Activated CD4-positive, alpha-beta T cell treated with anti-CD3 and anti-CD28 coated beads, Interleukin-10, Interleukin-2, amounts not matched to agents 100 ng/mL and 50 ng/mL, durations not matched to agents 16 hours and 8 hours (primary cell): ENCODE measurements around the gene MAGEA2.
"Not testable (repeated sequence)": the region's sequence is repeated elsewhere in the genome, so short reads cannot be mapped to it uniquely, and the experiment has no call there.

Experiments
- DNase-seq: peaks from one replicate; pipeline ENCODE4 v3.0.0-alpha.2; 2020

Gene MAGEA2

GRCh38 chrX:152706500-152706899, 47.1 kb downstream of the MAGEA2 start:
- not testable (repeated sequence) for DNase-seq

DNA sequence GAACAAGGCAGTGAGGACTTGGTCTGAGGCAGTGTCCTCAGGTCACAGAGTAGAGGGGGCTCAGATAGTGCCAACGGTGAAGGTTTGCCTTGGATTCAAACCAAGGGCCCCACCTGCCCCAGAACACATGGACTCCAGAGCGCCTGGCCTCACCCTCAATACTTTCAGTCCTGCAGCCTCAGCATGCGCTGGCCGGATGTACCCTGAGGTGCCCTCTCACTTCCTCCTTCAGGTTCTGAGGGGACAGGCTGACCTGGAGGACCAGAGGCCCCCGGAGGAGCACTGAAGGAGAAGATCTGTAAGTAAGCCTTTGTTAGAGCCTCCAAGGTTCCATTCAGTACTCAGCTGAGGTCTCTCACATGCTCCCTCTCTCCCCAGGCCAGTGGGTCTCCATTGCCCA, 53.3 kb downstream of the MAGEA2 start:
- not testable (repeated sequence) for DNase-seq
